Uterus (tissue), 2 donors: ENCODE results near the gene FAM89B.

Experiments used
- CTCF ChIP-seq, 4 experiments: fragments of 200-600 bp in 2 of 4; fragments of 450-650 bp in 2 of 4; sonication (generic) in 2 of 4; IDR thresholded peaks; one replicate each; pipeline ENCODE4 v1.5.1; 2016 to 2019; ENCODE audit warnings: antibody characterized with exemption in 4 of 4, mild to moderate bottlenecking in 2 of 4, moderate library complexity in 1 of 4
- POLR2A ChIP-seq, 2 donors: fragments of 450-650 bp; IDR thresholded peaks; one replicate each; pipeline ENCODE4 v1.6.1; 2016; ENCODE audit warnings: antibody characterized with exemption in 2 of 2, mild to moderate bottlenecking in 1 of 2, moderate library complexity in 1 of 2

GRCh38 chr11:65591939-65592857 lies 19.9 kb downstream of the FAM89B start:
- TF ChIP-seq CTCF (IDR thresholded peaks at IDR 0.05) = no peak
- no peak for TF ChIP-seq POLR2A (IDR thresholded peaks at IDR 0.05)
